SK-N-SH (cell line): ENCODE data around the gene SPEF1. TPM values are rescaled to one million over a fixed set of nuclear protein-coding genes. Genes with fewer than 3 reads are reported as not detected.

ENCODE experiments used
- CTCF ChIA-PET: fragments of 300-600, 350-600 bp; formaldehyde crosslinking; extraction: SDS; loops from one replicate; lab custom pipeline; 2021; lab: Yijun Ruan, JAX
- POLR2A ChIA-PET: fragments of 350-600 bp; sonication (Branson Sonifier 250); formaldehyde crosslinking; extraction: SDS; loops from one replicate; lab custom pipeline; 2020; ENCODE audit warnings: antibody characterized with exemption, inconsistent platforms; lab: Yijun Ruan, JAX
- DNase-seq: peaks from one replicate; pipeline ENCODE4 v3.0.0; 2012
- H2AFZ ChIP-seq: fragments of 200-600 bp; sonication (generic); 2 replicates; pipeline ENCODE4 v1.8.1; 2016; ENCODE audit warnings: antibody characterized with exemption, mild to moderate bottlenecking, low read depth
- H3F3A ChIP-seq: fragments of 200-600 bp; sonication (generic); replicated peaks from 2 replicates; pipeline ENCODE3; 2016; ENCODE audit warnings: antibody characterized with exemption, mild to moderate bottlenecking; ENCODE audit not compliant: insufficient read depth
- H3K27ac ChIP-seq, 2 experiments: fragments of 200-500 bp in 1 of 2; fragments of 200-600 bp in 1 of 2; sonication (Bioruptor generic) in 1 of 2; sonication (generic), shearing (Covaris generic) in 1 of 2; 2 replicates each; pipeline versions ENCODE4 v1.5.1 to v1.6.1; 2014 to 2016; ENCODE audit warnings: low read depth in 2 of 2, inconsistent platforms in 1 of 2, low read length in 1 of 2, mild to moderate bottlenecking in 1 of 2, mixed read lengths in 1 of 2
- H3K27me3 ChIP-seq: fragments of 200-600 bp; sonication (generic), shearing (Covaris generic); 2 replicates; pipeline ENCODE4 v1.6.1; 2016; ENCODE audit warnings: mixed run types; ENCODE audit not compliant: insufficient read depth
- H3K36me3 ChIP-seq, 2 experiments: fragments of 200-500 bp in 1 of 2; fragments of 200-600 bp in 1 of 2; sonication (Bioruptor generic) in 1 of 2; sonication (generic) in 1 of 2; replicated peaks in 1 of 2; 2 replicates each; pipeline versions ENCODE3 to v1.5.1; 2014 to 2016; ENCODE audit warnings: low read length in 1 of 2, mild to moderate bottlenecking in 1 of 2; ENCODE audit not compliant: insufficient read depth in 2 of 2, control insufficient read depth in 1 of 2
- H3K4me1 ChIP-seq, 2 experiments: fragments of 200-500 bp in 1 of 2; fragments of 200-600 bp in 1 of 2; sonication (Bioruptor generic) in 1 of 2; sonication (generic), shearing (Covaris generic) in 1 of 2; 2 replicates each; pipeline versions ENCODE4 v1.5.1 to v1.6.1; 2014 to 2016; ENCODE audit warnings: low read depth in 1 of 2, low read length in 1 of 2, mixed run types in 1 of 2; ENCODE audit not compliant: insufficient read depth in 2 of 2, control insufficient read depth in 1 of 2
- H3K4me2 ChIP-seq: fragments of 200-600 bp; sonication (generic), shearing (Covaris generic); 2 replicates; pipeline ENCODE4 v1.6.1; 2017; ENCODE audit warnings: mixed run types
- H3K4me3 ChIP-seq, 2 experiments: fragments of 200-500 bp in 1 of 2; fragments of 200-600 bp in 1 of 2; sonication (Bioruptor generic) in 1 of 2; sonication (generic), shearing (Covaris generic) in 1 of 2; 2 replicates each; pipeline versions ENCODE4 v1.5.1 to v1.8.1; 2014 to 2016; ENCODE audit warnings: low read depth in 2 of 2, inconsistent platforms in 1 of 2, low read length in 1 of 2, mild to moderate bottlenecking in 1 of 2, mixed read lengths in 1 of 2, moderate library complexity in 1 of 2
- H3K79me2 ChIP-seq: fragments of 200-600 bp; sonication (generic); 2 replicates; pipeline ENCODE4 v1.8.1; 2017; ENCODE audit warnings: mild to moderate bottlenecking; ENCODE audit not compliant: insufficient read depth
- H3K9ac ChIP-seq: fragments of 200-600 bp; sonication (generic); 2 replicates; pipeline ENCODE4 v1.6.1; 2017; ENCODE audit warnings: mixed run types
- H3K9me2 ChIP-seq: fragments of 200-600 bp; sonication (generic); 2 replicates; pipeline ENCODE4 v1.6.1; 2017; ENCODE audit warnings: mixed run types
- H3K9me3 ChIP-seq: fragments of 200-600 bp; sonication (generic); 2 replicates; pipeline ENCODE4 v1.6.1; 2017; ENCODE audit warnings: mixed run types, mild to moderate bottlenecking, moderate library complexity
- H4K20me1 ChIP-seq: fragments of 200-600 bp; sonication (generic); 2 replicates; pipeline ENCODE4 v1.6.1; 2017; ENCODE audit warnings: mild to moderate bottlenecking, mixed run types; ENCODE audit not compliant: insufficient read depth
- CHD2 ChIP-seq: fragments of 150-350 bp; IDR thresholded peaks from 2 replicates; pipeline ENCODE4 v1.6.1; 2018; ENCODE audit warnings: low read length; ENCODE audit not compliant: partially characterized antibody
- ELF1 ChIP-seq: IDR thresholded peaks from 2 replicates; pipeline ENCODE4 v1.4.0; 2012
- EZH2phosphoT487 ChIP-seq: fragments of 200-600 bp; sonication (generic); IDR thresholded peaks from 2 replicates; pipeline ENCODE4 v1.6.1; 2017; ENCODE audit warnings: low read depth, mixed run types, mild to moderate bottlenecking, antibody characterized with exemption, moderate library complexity, borderline replicate concordance
- FOSL2 ChIP-seq: IDR thresholded peaks from 2 replicates; pipeline ENCODE4 v1.4.0; 2012; ENCODE audit warnings: low read depth, mild to moderate bottlenecking, moderate library complexity, borderline replicate concordance
- FOXJ3 ChIP-seq: sonication (generic); formaldehyde crosslinking; IDR thresholded peaks from 2 replicates; pipeline ENCODE4 v1.5.1; 2020; ENCODE audit warnings: mild to moderate bottlenecking, missing genetic modification reagents
- GABPA ChIP-seq: IDR thresholded peaks from 2 replicates; pipeline ENCODE4 v1.4.0; 2012; ENCODE audit warnings: low read depth, mild to moderate bottlenecking
- MEF2A ChIP-seq: IDR thresholded peaks from 2 replicates; pipeline ENCODE4 v1.4.0; 2012; ENCODE audit warnings: low read depth, borderline replicate concordance
- MXI1 ChIP-seq: IDR thresholded peaks from 2 replicates; pipeline ENCODE4 v1.6.1; 2012; ENCODE audit warnings: mild to moderate bottlenecking, low read depth, low read length, improper control_type of control experiment
- NRF1 ChIP-seq: IDR thresholded peaks from 2 replicates; pipeline ENCODE4 v1.6.1; 2012; ENCODE audit warnings: low read depth, mild to moderate bottlenecking, low read length
- POLR2AphosphoS5 ChIP-seq: IDR thresholded peaks from 2 replicates; pipeline ENCODE4 v1.6.1; 2012; ENCODE audit warnings: low read depth, low read length
- RCOR1 ChIP-seq: fragments of 150-350 bp; IDR thresholded peaks from 2 replicates; pipeline ENCODE4 v1.6.1; 2017; ENCODE audit warnings: antibody characterized with exemption, low read length
- RFX5 ChIP-seq: IDR thresholded peaks from 2 replicates; pipeline ENCODE4 v1.6.1; 2012; ENCODE audit warnings: mild to moderate bottlenecking, improper control_type of control experiment, low read length
- TAF1 ChIP-seq: IDR thresholded peaks from 2 replicates; pipeline ENCODE4 v1.6.1; 2012; ENCODE audit warnings: low read depth, mild to moderate bottlenecking, low read length, moderate library complexity, borderline replicate concordance
- YY1 ChIP-seq: IDR thresholded peaks from 2 replicates; pipeline ENCODE4 v1.4.0; 2012; ENCODE audit warnings: low read depth, mild to moderate bottlenecking
- WGBS: methylation state at CpG from one replicate; pipeline ENCODE4 v1.1.6; 2017; ENCODE audit warnings: low lambda C conversion rate; 5-methylcytosine and 5-hydroxymethylcytosine counted together
- polyA plus RNA-seq, 3 experiments: library from polyadenylated mRNA; depleted of rRNA; stranded (reverse); fragments of >200 nt; gene quantifications; 2 replicates each; pipeline ENCODE4 v1.2.3, GENCODE V29; 2012
- TF ChIP-seq, protein P1 (sequence below): IDR thresholded peaks from 2 replicates; pipeline ENCODE4 v1.6.1; 2012; ENCODE audit warnings: mild to moderate bottlenecking, low read depth, low read length, moderate library complexity
- TF ChIP-seq, protein P2 (sequence below): fragments of 150-350 bp; IDR thresholded peaks from 2 replicates; pipeline ENCODE4 v1.6.1; 2017; ENCODE audit warnings: antibody characterized with exemption, low read length, low read depth, borderline replicate concordance
- TF ChIP-seq, protein P3 (sequence below): IDR thresholded peaks from 2 replicates; pipeline ENCODE4; 2012

Gene SPEF1
- polyA plus RNA-seq, 1 of the 3 experiments (the other 2 are of a cell fraction) = 1.6 TPM

DNA sequence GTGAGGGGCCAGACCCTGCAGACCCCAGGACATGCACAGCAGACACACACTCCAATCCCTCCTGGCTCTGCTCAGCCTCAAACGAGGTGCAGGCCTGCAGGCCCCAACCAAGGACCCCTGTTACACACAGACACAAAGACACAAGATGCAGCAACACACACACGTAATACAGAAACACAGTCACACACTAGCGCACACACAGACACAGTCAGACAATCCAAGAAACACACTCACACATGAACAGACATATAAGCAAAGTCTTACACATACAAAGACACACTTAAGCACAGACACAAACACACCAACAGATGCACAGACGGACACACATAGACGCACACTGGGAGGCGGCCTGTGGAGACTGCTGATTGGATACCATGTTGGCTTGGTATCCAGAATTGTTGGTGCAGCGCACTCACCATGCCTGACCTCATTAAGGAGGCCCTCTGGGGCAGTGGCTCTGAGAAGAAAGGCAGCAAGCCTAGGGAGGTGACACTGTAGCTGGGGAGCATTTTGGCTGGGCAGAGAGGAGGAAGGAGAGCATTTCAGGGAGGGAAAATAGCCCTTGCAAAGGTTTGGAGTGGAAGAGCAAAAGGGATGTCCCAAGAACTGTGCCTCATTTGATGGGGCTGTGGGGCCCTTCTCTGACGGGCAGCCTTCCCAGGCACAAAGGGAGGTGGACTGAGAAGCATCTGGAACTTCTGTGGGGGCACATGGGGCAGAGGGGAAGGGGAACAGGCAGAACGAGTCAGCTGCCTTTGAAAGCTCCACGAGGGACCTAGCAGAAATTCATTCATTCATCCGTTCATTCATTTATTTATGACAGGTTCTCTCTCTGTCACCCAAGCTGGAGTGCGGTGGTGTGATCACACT lies 50.2 kb downstream of the SPEF1 start:
- no peaks in the 10 kb centered on the region for H3K9me2 ChIP-seq
- H3K27ac ChIP-seq = no peak overlapping the region
- TF ChIP-seq TAF1 (no peak), GABPA (no peak), FOXJ3 (CRISPR knock-in tag) (no peak), NRF1 (no peak), RCOR1 (no peak), EZH2phosphoT487 (no peak), RFX5 (no peak), POLR2AphosphoS5 (no peak), CHD2 (no peak), ELF1 (no peak), YY1 (no peak), MXI1 (no peak), FOSL2 (no peak), MEF2A (no peak)
- TF ChIP-seq, protein P1, sequence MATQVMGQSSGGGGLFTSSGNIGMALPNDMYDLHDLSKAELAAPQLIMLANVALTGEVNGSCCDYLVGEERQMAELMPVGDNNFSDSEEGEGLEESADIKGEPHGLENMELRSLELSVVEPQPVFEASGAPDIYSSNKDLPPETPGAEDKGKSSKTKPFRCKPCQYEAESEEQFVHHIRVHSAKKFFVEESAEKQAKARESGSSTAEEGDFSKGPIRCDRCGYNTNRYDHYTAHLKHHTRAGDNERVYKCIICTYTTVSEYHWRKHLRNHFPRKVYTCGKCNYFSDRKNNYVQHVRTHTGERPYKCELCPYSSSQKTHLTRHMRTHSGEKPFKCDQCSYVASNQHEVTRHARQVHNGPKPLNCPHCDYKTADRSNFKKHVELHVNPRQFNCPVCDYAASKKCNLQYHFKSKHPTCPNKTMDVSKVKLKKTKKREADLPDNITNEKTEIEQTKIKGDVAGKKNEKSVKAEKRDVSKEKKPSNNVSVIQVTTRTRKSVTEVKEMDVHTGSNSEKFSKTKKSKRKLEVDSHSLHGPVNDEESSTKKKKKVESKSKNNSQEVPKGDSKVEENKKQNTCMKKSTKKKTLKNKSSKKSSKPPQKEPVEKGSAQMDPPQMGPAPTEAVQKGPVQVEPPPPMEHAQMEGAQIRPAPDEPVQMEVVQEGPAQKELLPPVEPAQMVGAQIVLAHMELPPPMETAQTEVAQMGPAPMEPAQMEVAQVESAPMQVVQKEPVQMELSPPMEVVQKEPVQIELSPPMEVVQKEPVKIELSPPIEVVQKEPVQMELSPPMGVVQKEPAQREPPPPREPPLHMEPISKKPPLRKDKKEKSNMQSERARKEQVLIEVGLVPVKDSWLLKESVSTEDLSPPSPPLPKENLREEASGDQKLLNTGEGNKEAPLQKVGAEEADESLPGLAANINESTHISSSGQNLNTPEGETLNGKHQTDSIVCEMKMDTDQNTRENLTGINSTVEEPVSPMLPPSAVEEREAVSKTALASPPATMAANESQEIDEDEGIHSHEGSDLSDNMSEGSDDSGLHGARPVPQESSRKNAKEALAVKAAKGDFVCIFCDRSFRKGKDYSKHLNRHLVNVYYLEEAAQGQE = no peak
- TF ChIP-seq, protein P2, sequence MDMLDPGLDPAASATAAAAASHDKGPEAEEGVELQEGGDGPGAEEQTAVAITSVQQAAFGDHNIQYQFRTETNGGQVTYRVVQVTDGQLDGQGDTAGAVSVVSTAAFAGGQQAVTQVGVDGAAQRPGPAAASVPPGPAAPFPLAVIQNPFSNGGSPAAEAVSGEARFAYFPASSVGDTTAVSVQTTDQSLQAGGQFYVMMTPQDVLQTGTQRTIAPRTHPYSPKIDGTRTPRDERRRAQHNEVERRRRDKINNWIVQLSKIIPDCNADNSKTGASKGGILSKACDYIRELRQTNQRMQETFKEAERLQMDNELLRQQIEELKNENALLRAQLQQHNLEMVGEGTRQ = no peak
- TF ChIP-seq, protein P3, sequence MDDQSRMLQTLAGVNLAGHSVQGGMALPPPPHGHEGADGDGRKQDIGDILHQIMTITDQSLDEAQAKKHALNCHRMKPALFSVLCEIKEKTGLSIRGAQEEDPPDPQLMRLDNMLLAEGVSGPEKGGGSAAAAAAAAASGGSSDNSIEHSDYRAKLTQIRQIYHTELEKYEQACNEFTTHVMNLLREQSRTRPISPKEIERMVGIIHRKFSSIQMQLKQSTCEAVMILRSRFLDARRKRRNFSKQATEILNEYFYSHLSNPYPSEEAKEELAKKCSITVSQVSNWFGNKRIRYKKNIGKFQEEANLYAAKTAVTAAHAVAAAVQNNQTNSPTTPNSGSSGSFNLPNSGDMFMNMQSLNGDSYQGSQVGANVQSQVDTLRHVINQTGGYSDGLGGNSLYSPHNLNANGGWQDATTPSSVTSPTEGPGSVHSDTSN = no peak
- no peak overlapping the region for H3K4me3 ChIP-seq
- no peaks in the 10 kb centered on the region for H3F3A ChIP-seq
- H3K27me3 ChIP-seq = peaks cover 33% of the 10 kb centered on the region
- no peaks in the 10 kb centered on the region for H3K79me2 ChIP-seq
- no peak for DNase-seq
- H2AFZ ChIP-seq = no peak overlapping the region
- H3K9ac ChIP-seq = no peak overlapping the region
- no peaks in the 10 kb centered on the region for H3K9me3 ChIP-seq
- POLR2A ChIA-PET = no interaction called here
- H3K4me1 ChIP-seq = no peaks in the 10 kb centered on the region; a peak in 1 of 4 replicates
- H4K20me1 ChIP-seq = no peaks in the 10 kb centered on the region
- H3K4me2 ChIP-seq = no peak overlapping the region
- CTCF ChIA-PET = interaction anchor here (0.8 to 4.7 kb wide), 7 partner anchors 11 to 167 kb away, joined by 3 to 20 read pairs (median 4); no protein-coding TSS in a partner anchor
- WGBS = 78% methylated on average over 11 of the region's 12 CpGs
- no peaks in the 10 kb centered on the region for H3K36me3 ChIP-seq
